ENCODE measurements around the gene KRT2. TPM values are rescaled to one million over a fixed set of nuclear protein-coding genes. Genes with fewer than 3 reads are reported as not detected.

KRT2 gene
- total RNA-seq, 1 experiment from 2014 or later: not detected

GRCh38 chr12:52685406-52685890, 33.4 kb upstream of the KRT2 start:
- BruUV-seq (replicated peaks): no TSS peak
- no peak for DNase-seq (ENCODE audit: unreplicated experiment)
- H3K36me3 Mint-ChIP-seq (ENCODE audit: insufficient read depth, unreplicated experiment): no peaks in the 10 kb centered on the region
- H3K9me3 Mint-ChIP-seq (ENCODE audit: unreplicated experiment): no peaks in the 10 kb centered on the region
- intact Hi-C loops (cut with micrococcal nuclease): no loop called here
- POLR2A ChIA-PET: no interaction called here
- TF ChIP-seq, protein P1, sequence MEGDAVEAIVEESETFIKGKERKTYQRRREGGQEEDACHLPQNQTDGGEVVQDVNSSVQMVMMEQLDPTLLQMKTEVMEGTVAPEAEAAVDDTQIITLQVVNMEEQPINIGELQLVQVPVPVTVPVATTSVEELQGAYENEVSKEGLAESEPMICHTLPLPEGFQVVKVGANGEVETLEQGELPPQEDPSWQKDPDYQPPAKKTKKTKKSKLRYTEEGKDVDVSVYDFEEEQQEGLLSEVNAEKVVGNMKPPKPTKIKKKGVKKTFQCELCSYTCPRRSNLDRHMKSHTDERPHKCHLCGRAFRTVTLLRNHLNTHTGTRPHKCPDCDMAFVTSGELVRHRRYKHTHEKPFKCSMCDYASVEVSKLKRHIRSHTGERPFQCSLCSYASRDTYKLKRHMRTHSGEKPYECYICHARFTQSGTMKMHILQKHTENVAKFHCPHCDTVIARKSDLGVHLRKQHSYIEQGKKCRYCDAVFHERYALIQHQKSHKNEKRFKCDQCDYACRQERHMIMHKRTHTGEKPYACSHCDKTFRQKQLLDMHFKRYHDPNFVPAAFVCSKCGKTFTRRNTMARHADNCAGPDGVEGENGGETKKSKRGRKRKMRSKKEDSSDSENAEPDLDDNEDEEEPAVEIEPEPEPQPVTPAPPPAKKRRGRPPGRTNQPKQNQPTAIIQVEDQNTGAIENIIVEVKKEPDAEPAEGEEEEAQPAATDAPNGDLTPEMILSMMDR (IDR thresholded peaks at IDR 0.05; ENCODE audit: unreplicated experiment): no peak
- CTCF ChIA-PET: no interaction called here
- no peak overlapping the region for H3K4me3 Mint-ChIP-seq (ENCODE audit: unreplicated experiment)
- peaks cover 14% of the 10 kb centered on the region for H3K4me1 Mint-ChIP-seq (ENCODE audit: insufficient read depth, unreplicated experiment)
- H3K27ac Mint-ChIP-seq (ENCODE audit: low read depth, unreplicated experiment): no peak overlapping the region
- H3K27me3 Mint-ChIP-seq (ENCODE audit: insufficient read depth, unreplicated experiment): peaks cover 28% of the 10 kb centered on the region

- Mint-ChIP-seq H3K4me3 (ENCODE audit: unreplicated experiment) (no peak overlapping the region), H3K9me3 (ENCODE audit: unreplicated experiment) (no peaks in the 10 kb centered on the region), H3K36me3 (ENCODE audit: insufficient read depth, unreplicated experiment) (no peaks in the 10 kb centered on the region), H3K27me3 (ENCODE audit: insufficient read depth, unreplicated experiment) (peaks cover 38% of the 10 kb centered on the region), H3K27ac (ENCODE audit: low read depth, unreplicated experiment) (no peak overlapping the region), H3K4me1 (ENCODE audit: insufficient read depth, unreplicated experiment) (peaks cover 14% of the 10 kb centered on the region)
- no TSS peak for BruUV-seq (replicated peaks)
- ChIA-PET CTCF (no interaction called here), POLR2A (no interaction called here)
- DNase-seq (ENCODE audit: unreplicated experiment): no peak
- intact Hi-C loops (cut with micrococcal nuclease): no loop called here
- TF ChIP-seq, protein P1 (IDR thresholded peaks at IDR 0.05; ENCODE audit: unreplicated experiment): no peak
These were observed 32.4 kb upstream of the KRT2 start for GRCh38 chr12:52684431-52684830.

DNA sequence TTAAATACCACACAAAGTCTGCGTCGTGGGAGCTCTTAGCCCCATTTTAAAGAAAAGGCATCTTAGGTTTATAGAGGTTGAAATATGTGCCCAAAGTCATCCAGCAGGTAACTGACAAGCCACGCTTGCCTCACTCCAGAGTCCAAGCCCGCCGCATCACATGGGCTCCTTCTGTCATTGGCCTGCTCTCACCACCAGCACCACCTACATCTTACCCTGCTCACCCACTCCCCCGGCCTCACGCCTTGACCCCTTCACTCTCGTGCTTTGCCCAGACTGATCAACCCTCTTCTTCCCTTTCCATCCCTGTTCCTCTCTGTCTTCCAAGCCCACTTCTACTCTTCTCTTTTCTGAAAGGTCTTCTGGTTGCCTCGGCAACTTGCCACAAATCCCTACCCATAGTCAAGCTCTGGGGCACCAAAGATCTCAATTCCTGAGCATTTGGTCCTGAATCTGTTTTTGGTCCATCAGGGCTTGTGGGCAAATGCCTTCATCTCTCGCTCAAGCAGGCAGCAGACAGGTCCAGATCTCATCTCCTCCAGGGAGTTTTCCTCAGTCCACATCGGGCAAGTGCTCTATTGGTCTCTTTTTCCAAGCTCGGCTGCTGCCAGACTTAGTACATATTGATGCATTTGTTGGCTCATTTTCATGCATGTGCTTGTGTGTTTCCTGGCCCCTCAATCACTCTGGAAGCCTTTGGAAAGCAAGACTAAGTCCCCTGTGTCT, 31.7 kb upstream of the KRT2 start:
- no peak overlapping the region for H3K27ac Mint-ChIP-seq (ENCODE audit: low read depth, unreplicated experiment)
- no peaks in the 10 kb centered on the region for H3K36me3 Mint-ChIP-seq (ENCODE audit: insufficient read depth, unreplicated experiment)
- H3K4me1 Mint-ChIP-seq (ENCODE audit: insufficient read depth, unreplicated experiment): peaks cover 14% of the 10 kb centered on the region
- intact Hi-C loops (cut with micrococcal nuclease): no loop called here
- ChIA-PET POLR2A (no interaction called here), CTCF (interaction anchor here (0.6 kb wide), 1 partner anchor 177 kb away, joined by 3 read pairs; no protein-coding TSS in a partner anchor)
- H3K9me3 Mint-ChIP-seq (ENCODE audit: unreplicated experiment): no peaks in the 10 kb centered on the region
- TF ChIP-seq, protein P1 (IDR thresholded peaks at IDR 0.05; ENCODE audit: unreplicated experiment): no peak
- no peak for DNase-seq (ENCODE audit: unreplicated experiment)
- H3K27me3 Mint-ChIP-seq (ENCODE audit: insufficient read depth, unreplicated experiment): peaks cover 45% of the 10 kb centered on the region
- no peak overlapping the region for H3K4me3 Mint-ChIP-seq (ENCODE audit: unreplicated experiment)
- no TSS peak for BruUV-seq (replicated peaks)

GRCh38 chr12:52682938-52683574, 31.0 kb upstream of the KRT2 start:
- no peak for DNase-seq (ENCODE audit: unreplicated experiment)
- no TSS peak for BruUV-seq (replicated peaks)
- Mint-ChIP-seq H3K36me3 (ENCODE audit: insufficient read depth, unreplicated experiment) (no peaks in the 10 kb centered on the region), H3K4me3 (ENCODE audit: unreplicated experiment) (no peak overlapping the region), H3K27ac (ENCODE audit: low read depth, unreplicated experiment) (no peak overlapping the region), H3K9me3 (ENCODE audit: unreplicated experiment) (no peaks in the 10 kb centered on the region), H3K4me1 (ENCODE audit: insufficient read depth, unreplicated experiment) (peaks cover 12% of the 10 kb centered on the region), H3K27me3 (ENCODE audit: insufficient read depth, unreplicated experiment) (peaks cover 52% of the 10 kb centered on the region)
- intact Hi-C loops (cut with micrococcal nuclease): no loop called here
- POLR2A ChIA-PET: no interaction called here
- TF ChIP-seq, protein P1 (IDR thresholded peaks at IDR 0.05; ENCODE audit: unreplicated experiment): no peak
- CTCF ChIA-PET: interaction anchor here (0.6 kb wide), 1 partner anchor 176 kb away, joined by 3 read pairs; no protein-coding TSS in a partner anchor
